NCI-H526 treated with DMSO at 0.1 percent for 48 hours (cell line): ENCODE measurements around the gene GPATCH4.

Source experiments
- DNase-seq: peaks from one replicate; lab custom pipeline; 2025; lab: John Stamatoyannopoulos, UW

Gene GPATCH4

GRCh38 chr1:156547434-156547833 is 53.8 kb downstream of the GPATCH4 start:
- no peak for DNase-seq

DNA sequence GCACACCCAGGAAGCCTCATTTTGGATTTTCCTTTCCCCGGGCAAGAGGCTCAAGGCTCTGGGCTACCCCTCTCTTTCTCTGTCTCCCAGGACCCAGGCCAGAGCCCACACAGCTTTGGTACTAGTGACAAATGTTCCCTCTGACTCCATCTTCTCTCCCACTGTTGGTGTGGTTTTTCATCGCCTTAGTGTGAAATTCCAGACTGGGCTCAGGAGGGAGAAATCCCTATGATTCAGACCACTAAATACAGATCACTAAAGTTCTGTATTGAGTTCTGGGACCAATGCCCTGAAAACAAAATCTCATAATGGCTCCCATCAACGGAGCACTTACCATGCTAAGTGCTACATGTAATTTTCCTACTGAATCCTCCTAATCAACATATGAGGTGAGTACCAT is 55.0 kb downstream of the GPATCH4 start:
- no peak for DNase-seq

DNA sequence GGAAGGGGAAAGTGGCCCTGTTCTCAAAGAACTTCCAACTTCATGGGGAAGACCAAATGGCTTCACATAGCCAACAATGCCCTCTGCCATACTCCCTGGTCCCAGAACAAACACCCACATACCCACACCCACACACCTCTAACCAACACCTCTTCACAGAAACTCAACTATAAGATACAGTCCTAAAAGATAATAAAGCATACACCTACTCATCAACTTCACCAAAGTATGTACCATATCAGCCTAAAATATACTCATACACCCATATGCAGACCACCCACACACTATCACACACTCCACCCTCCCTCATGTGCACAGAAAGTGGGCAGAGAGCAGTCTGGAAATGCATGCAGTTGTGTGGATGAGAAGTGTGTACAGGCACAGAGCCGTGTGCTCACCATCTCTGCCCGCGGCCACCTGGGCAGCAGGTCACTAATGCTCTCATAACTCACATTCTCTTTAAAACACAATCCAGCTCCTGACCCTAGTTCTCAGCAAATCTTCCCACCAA is 56.6 kb downstream of the GPATCH4 start:
- no peak for DNase-seq
